Pancreas (tissue), 10 donors: ENCODE data around the gene TBC1D14. TPM values are rescaled to one million over a fixed set of nuclear protein-coding genes. Genes with fewer than 3 reads are reported as not detected.

Source experiments
- ATAC-seq, 4 donors: fragments of 200-7000 bp; cut with Tn5 transposase; one replicate each; pipeline versions ENCODE4 v1.8.0 to v1.9.1; 2020; ENCODE audit warnings: mild to moderate bottlenecking in 4 of 4, moderate library complexity in 4 of 4
- DNase-seq, 6 donors: peaks; one replicate each; pipeline ENCODE4 v3.0.0-alpha.2; 2020
- FAIRE-seq: peaks from 2 replicates; lab custom pipeline; 2012; peaks lifted over from hg19 to GRCh38; lab: Jason Lieb, UNC
- H3K27ac ChIP-seq, 4 donors: fragments of 200-600 bp; sonication (generic); 1 replicate in 3 of 4; 2 replicates in 1 of 4; pipeline versions ENCODE4 v1.5.0 to v1.8.0; 2020
- H3K27me3 ChIP-seq, 4 donors: fragments of 200-600 bp; one replicate each; pipeline ENCODE4 v1.8.0; 2021
- H3K36me3 ChIP-seq, 3 donors: fragments of 200-600 bp; sonication (generic) in 1 of 3; one replicate each; pipeline versions ENCODE4 v1.5.0 to v1.8.0; 2020 to 2021
- H3K4me1 ChIP-seq, 3 donors: fragments of 200-600 bp; one replicate each; pipeline ENCODE4 v1.8.0; 2021
- H3K4me3 ChIP-seq, 4 donors: fragments of 200-600 bp; sonication (generic) in 2 of 4; one replicate each; pipeline versions ENCODE4 v1.5.0 to v1.8.0; 2020 to 2021
- H3K9me3 ChIP-seq, 4 donors: fragments of 200-600 bp; one replicate each; pipeline ENCODE4 v1.8.0; 2021
- CTCF ChIP-seq, 4 donors: fragments of 200-600 bp; sonication (generic) in 3 of 4; IDR thresholded peaks; one replicate each; pipeline versions ENCODE4 v1.5.0 to v1.8.0; 2021; ENCODE audit warnings: antibody characterized with exemption in 4 of 4
- WGBS, 2 donors: extraction: QIAGEN DNeasy Blood & Tissue Kit; methylation state at CpG; one replicate each; pipeline ENCODE4 v1.1.7; 2013; 5-methylcytosine and 5-hydroxymethylcytosine counted together
- intact Hi-C, 3 donors: fragments of 100-400 bp; cut with DNase I; formaldehyde crosslinking; loops; one replicate each; pipeline versions ENCODE4 v1.11.1 to v1.14.2; 2022
- polyA plus RNA-seq, 2 donors: library from polyadenylated mRNA; stranded (reverse); fragments of 200-250 nt; gene quantifications; one replicate each; pipeline ENCODE4 v1.2.3, GENCODE V29; 2013
- total RNA-seq, 6 donors: library from RNA; stranded (reverse); fragmentation: NEBNext Ultra II Directional in 4 of 6; extraction: Animal tissue kit (Norgen Biotek cat#: 25700) in 4 of 6; gene quantifications; one replicate each; pipeline versions ENCODE4 v1.2.1 to v1.2.4, GENCODE V29; 2021 to 2023
- donor health status: healthy with polysubstance abuse.
- donor health status: DM: no; HTN: no; CAD: no; lungs with moderate emphysema.
- donor health status: DM: no; HTN: no; CAD: no.
- donor health status: control.
- donor health status: control.
- donor health status: Bipolar disorder and iron deficiency.
- donor health status: DM: yes; HTN: yes; CAD: no.
- donor health status: DM: no; HTN: no; CAD: no.
- donor health status: DM: no; HTN: no; CAD: no.
- donor health status: DM: yes; HTN: yes; CAD: no.

TBC1D14 gene
- total and polyA plus RNA-seq, 8 donors, result 8.9 to 23.9 (median 14.8) TPM

GRCh38 chr4:6943012-6943884 is 33.6 kb downstream of the TBC1D14 start:
- peak in 1 of 6 donors; percentile 30 for DNase-seq
- no peak for FAIRE-seq
- no peaks in the 10 kb centered on the region for H3K9me3 ChIP-seq
- H3K4me1 ChIP-seq, result peaks cover 0 to 14% (median 3%) of the 10 kb centered on the region in 3 donors
- no peak for TF ChIP-seq CTCF (IDR thresholded peaks at IDR 0.05)
- peak in 3 of 4 donors; percentile 5 to 13 (median 9) for ATAC-seq
- 65 to 67% methylated on average over 19 of the region's 19 CpGs for WGBS, 2 donors
- H3K4me3 ChIP-seq, result no peak overlapping the region
- peak overlapping the region in 2 of 4 donors; percentile 59 to 66 for H3K27ac ChIP-seq
- H3K36me3 ChIP-seq, result no peaks in the 10 kb centered on the region
- no peaks in the 10 kb centered on the region for H3K27me3 ChIP-seq
- intact Hi-C loops, result no loop called here

GRCh38 chr4:6943885-6944225 is 34.2 kb downstream of the TBC1D14 start:
- Histone ChIP-seq H3K4me3 (no peak overlapping the region), H3K4me1 (peaks cover 0 to 14% (median 3%) of the 10 kb centered on the region in 3 donors), H3K27me3 (no peaks in the 10 kb centered on the region), H3K9me3 (no peaks in the 10 kb centered on the region), H3K27ac (peak overlapping the region in 2 of 4 donors; percentile 52 to 66), H3K36me3 (no peaks in the 10 kb centered on the region)
- TF ChIP-seq CTCF (IDR thresholded peaks at IDR 0.05), result no peak
- intact Hi-C loops, result no loop called here
- ATAC-seq (no peak), FAIRE-seq (no peak), DNase-seq (no peak)
- WGBS, 2 donors, result 85 to 92% methylated on average over 16 of the region's 16 CpGs

GRCh38 chr4:6944301-6945051 is 34.9 kb downstream of the TBC1D14 start:
- ATAC-seq (peak; percentile 11 to 26 (median 18)), DNase-seq (peak in 1 of 6 donors; percentile 27), FAIRE-seq (no peak)
- peak overlapping the region in 2 of 4 donors; percentile 52 to 66 for H3K27ac ChIP-seq
- H3K4me1 ChIP-seq, result peaks cover 0 to 14% (median 3%) of the 10 kb centered on the region in 3 donors
- no peak for TF ChIP-seq CTCF (IDR thresholded peaks at IDR 0.05)
- no peak overlapping the region for H3K4me3 ChIP-seq
- H3K9me3 ChIP-seq, result no peaks in the 10 kb centered on the region
- WGBS, 2 donors, result 70 to 73% methylated on average over 20 of the region's 20 CpGs
- no peaks in the 10 kb centered on the region for H3K27me3 ChIP-seq
- H3K36me3 ChIP-seq, result no peaks in the 10 kb centered on the region
- intact Hi-C loops, result no loop called here

GRCh38 chr4:6945052-6945409 is 35.4 kb downstream of the TBC1D14 start:
- DNase-seq (no peak), FAIRE-seq (no peak), ATAC-seq (no peak)
- intact Hi-C loops, result no loop called here
- H3K27me3 ChIP-seq, result no peaks in the 10 kb centered on the region
- H3K4me1 ChIP-seq, result peaks cover 0 to 14% (median 3%) of the 10 kb centered on the region in 3 donors
- H3K9me3 ChIP-seq, result no peaks in the 10 kb centered on the region
- H3K4me3 ChIP-seq, result no peak overlapping the region
- WGBS, 2 donors, result 95 to 98% methylated on average over 2 of the region's 2 CpGs
- no peaks in the 10 kb centered on the region for H3K36me3 ChIP-seq
- H3K27ac ChIP-seq, result peak overlapping the region in 1 of 4 donors; percentile 66
- no peak for TF ChIP-seq CTCF (IDR thresholded peaks at IDR 0.05)
